GM18520 (cell line): Measurements from ENCODE around the gene KRT10.

Source experiments
- ATAC-seq: cut with Tn5 transposase; IDR thresholded peaks from one replicate; pipeline ENCODE4 v1.9.1; 2021; ENCODE audit not compliant: unreplicated experiment

The KRT10 gene

GRCh38 chr17:40809721-40810421, 12.5 kb downstream of the KRT10 start:
- ATAC-seq, result no peak

GRCh38 chr17:40806131-40806530, 16.3 kb downstream of the KRT10 start:
- ATAC-seq, result no peak

- no peak for ATAC-seq
These were observed 18.8 kb downstream of the KRT10 start for GRCh38 chr17:40803617-40804082.

GRCh38 chr17:40801157-40801556, 21.3 kb downstream of the KRT10 start:
- ATAC-seq, result no peak

GRCh38 chr17:40800381-40800780, 22.0 kb downstream of the KRT10 start:
- no peak for ATAC-seq

GRCh38 chr17:40799859-40800258, 22.6 kb downstream of the KRT10 start, which contains the start of gene KRT28:
Gene KRT28, minus strand, starts transcription at chr17:40799959. Its CDS starts 66 bp downstream, at chr17:40799893.
- ATAC-seq, result no peak

GRCh38 chr17:40796846-40797245, 25.6 kb downstream of the KRT10 start:
- ATAC-seq, result no peak

GRCh38 chr17:40795019-40795667, 27.3 kb downstream of the KRT10 start:
- ATAC-seq, result no peak

GRCh38 chr17:40794466-40794865, 27.9 kb downstream of the KRT10 start:
- ATAC-seq, result no peak

GRCh38 chr17:40793832-40794231, 28.6 kb downstream of the KRT10 start:
- no peak for ATAC-seq

- ATAC-seq, result no peak
These were observed 30.5 kb downstream of the KRT10 start for GRCh38 chr17:40791787-40792436.

- ATAC-seq, result no peak
These were observed 31.3 kb downstream of the KRT10 start for GRCh38 chr17:40791111-40791510.

- no peak for ATAC-seq
These were observed 40.0 kb downstream of the KRT10 start, which contains the start of gene KRT27 for GRCh38 chr17:40782450-40782849. Gene KRT27, minus strand, starts transcription at chr17:40782550. Its CDS starts 57 bp downstream, at chr17:40782493.

- no peak for ATAC-seq
These were observed 43.1 kb downstream of the KRT10 start for GRCh38 chr17:40779181-40779909.

- ATAC-seq, result no peak
These were observed 44.0 kb downstream of the KRT10 start for GRCh38 chr17:40778461-40778860.

- no peak for ATAC-seq
These were observed 44.4 kb downstream of the KRT10 start for GRCh38 chr17:40777971-40778370.

- no peak for ATAC-seq
These were observed 45.0 kb downstream of the KRT10 start for GRCh38 chr17:40777459-40777858.

- no peak for ATAC-seq
These were observed 46.5 kb downstream of the KRT10 start for GRCh38 chr17:40775945-40776344.

GRCh38 chr17:40772101-40772500, 50.3 kb downstream of the KRT10 start, which contains the start of gene KRT26:
Gene KRT26, minus strand, starts transcription at chr17:40772201. Its CDS starts 88 bp downstream, at chr17:40772113.
- ATAC-seq, result no peak
